Activated CD4-positive, alpha-beta T cell treated with anti-CD3 and anti-CD28 coated beads, Interleukin-2, amount 10 ng/mL, durations not matched to agents 7 days and 5 days (primary cell): Measurements from ENCODE around the gene S100A7A. TPM values are rescaled to one million over a fixed set of nuclear protein-coding genes. Genes with fewer than 3 reads are reported as not detected.
A peak's percentile ranks its signal among the peaks of the same experiment; 100 is the strongest.
"Not testable (repeated sequence)": the region's sequence is repeated elsewhere in the genome, so short reads cannot be mapped to it uniquely, and the experiment has no call there.

Experiments used
- CTCF ChIA-PET: fragments of 350-600 bp; sonication (Branson Sonifier 250); formaldehyde crosslinking; loops from one replicate; lab custom pipeline; 2021; ENCODE audit warnings: antibody characterized with exemption; lab: Charles Lee
- POLR2A ChIA-PET: fragments of 350-600 bp; sonication (Branson Sonifier 250); formaldehyde crosslinking; loops from one replicate; lab custom pipeline; 2021; ENCODE audit warnings: antibody characterized with exemption; lab: Charles Lee
- DNase-seq: peaks from one replicate; pipeline ENCODE4 v3.0.0-alpha.2; 2020
- H3K27ac Mint-ChIP-seq: one replicate; pipeline ENCODE4 v1.8.0; 2021; ENCODE audit warnings: mild to moderate bottlenecking, moderate library complexity, mixed read lengths
- H3K27me3 Mint-ChIP-seq: one replicate; pipeline ENCODE4 v1.8.0; 2021; ENCODE audit warnings: mixed read lengths
- H3K36me3 Mint-ChIP-seq: one replicate; pipeline ENCODE4 v1.8.0; 2021; ENCODE audit warnings: low read depth, mixed read lengths
- H3K4me1 Mint-ChIP-seq: one replicate; pipeline ENCODE4 v1.8.0; 2021; ENCODE audit warnings: mixed read lengths
- H3K4me3 Mint-ChIP-seq: one replicate; pipeline ENCODE4 v1.8.0; 2021; ENCODE audit warnings: mild to moderate bottlenecking, moderate library complexity, mixed read lengths
- H3K9me3 Mint-ChIP-seq: one replicate; pipeline ENCODE4 v1.8.0; 2021; ENCODE audit warnings: mixed read lengths
- total RNA-seq, 2 experiments: library from RNA; stranded (reverse); gene quantifications; one replicate each; pipeline ENCODE4 v1.2.3, GENCODE V29; 2021

Gene S100A7A
- total RNA-seq, 2 experiments from 2014 or later, result not detected

GRCh38 chr1:153462741-153463140, 46.4 kb downstream of the S100A7A start:
- H3K36me3 Mint-ChIP-seq, POLR2A ChIA-PET, H3K9me3 Mint-ChIP-seq, H3K4me1 Mint-ChIP-seq, CTCF ChIA-PET, H3K4me3 Mint-ChIP-seq, H3K27ac Mint-ChIP-seq, DNase-seq: not testable (repeated sequence)
- peaks cover 25% of the 10 kb centered on the region for H3K27me3 Mint-ChIP-seq

- no peak overlapping the region for H3K27ac Mint-ChIP-seq
- POLR2A ChIA-PET, result no interaction called here
- H3K4me3 Mint-ChIP-seq, result no peak overlapping the region
- DNase-seq, result peak; percentile 66
- H3K4me1 Mint-ChIP-seq, result peaks cover 2% of the 10 kb centered on the region
- CTCF ChIA-PET, result interaction anchor here (0.8 to 1.5 kb wide), 3 partner anchors 22 to 112 kb away, joined by 3 to 4 read pairs (median 3); no protein-coding TSS in a partner anchor
- H3K9me3 Mint-ChIP-seq, result no peaks in the 10 kb centered on the region
- peaks cover 26% of the 10 kb centered on the region for H3K27me3 Mint-ChIP-seq
- no peaks in the 10 kb centered on the region for H3K36me3 Mint-ChIP-seq
These were observed 49.7 kb downstream of the S100A7A start for GRCh38 chr1:153465811-153466636.

GRCh38 chr1:153466908-153467307, 50.6 kb downstream of the S100A7A start:
- ChIA-PET CTCF (interaction anchor here (1.1 to 1.5 kb wide), 2 partner anchors 9 to 108 kb away, joined by 3 to 4 read pairs; no protein-coding TSS in a partner anchor), POLR2A (no interaction called here)
- Mint-ChIP-seq H3K4me3 (no peak overlapping the region), H3K27me3 (peaks cover 24% of the 10 kb centered on the region), H3K4me1 (peaks cover 2% of the 10 kb centered on the region), H3K9me3 (peaks cover 4% of the 10 kb centered on the region), H3K36me3 (no peaks in the 10 kb centered on the region), H3K27ac (no peak overlapping the region)
- DNase-seq, result no peak

- CTCF ChIA-PET, result no interaction called here
- Mint-ChIP-seq H3K4me3 (no peak overlapping the region), H3K27me3 (peaks cover 10% of the 10 kb centered on the region), H3K9me3 (peaks cover 17% of the 10 kb centered on the region), H3K27ac (no peak overlapping the region), H3K36me3 (peaks cover 2% of the 10 kb centered on the region), H3K4me1 (peaks cover 2% of the 10 kb centered on the region)
- POLR2A ChIA-PET, result no interaction called here
- DNase-seq, result no peak
These were observed 54.4 kb downstream of the S100A7A start for GRCh38 chr1:153470707-153471106.

Other genes with a start within 250 kb of the S100A7A start
- not detected for gene LELP1, start 213.1 kb upstream of the S100A7A start, total RNA-seq
- not detected for gene PRR9, start 198.9 kb upstream of the S100A7A start, total RNA-seq
- not detected for gene LORICRIN, start 156.8 kb upstream of the S100A7A start, total RNA-seq
- not detected for gene PGLYRP3, start 103.6 kb upstream of the S100A7A start, total RNA-seq
- not detected for gene PGLYRP4, start 67.7 kb upstream of the S100A7A start, total RNA-seq
- gene S100A9, start 58.7 kb upstream of the S100A7A start, total RNA-seq, result under 1 TPM in 1 of 2 experiments, not detected in 1; 0.77 TPM
- gene S100A12, start 40.9 kb upstream of the S100A7A start, total RNA-seq, result not detected
- not detected for gene S100A8, start 25.4 kb upstream of the S100A7A start, total RNA-seq
- gene S100A7, start 44.1 kb downstream of the S100A7A start, total RNA-seq, result not detected
- 100 to 1,000 TPM; 444 to 557 TPM for gene S100A6, start 119.5 kb downstream of the S100A7A start, total RNA-seq
- gene S100A5, start 124.4 kb downstream of the S100A7A start, total RNA-seq, result 1 to 10 TPM; 3.0 to 3.8 TPM
- 100 to 1,000 TPM; 678 to 905 TPM for gene S100A4, start 129.3 kb downstream of the S100A7A start, total RNA-seq
- not detected for gene S100A3, start 132.7 kb downstream of the S100A7A start, total RNA-seq
- 1 to 10 TPM in 1 of 2 experiments, under 1 TPM in 1; 0.50 to 1.8 TPM for gene S100A2, start 149.3 kb downstream of the S100A7A start, total RNA-seq
- gene S100A16, start 196.6 kb downstream of the S100A7A start, total RNA-seq, result not detected
- not detected for gene S100A14, start 199.8 kb downstream of the S100A7A start, total RNA-seq
- 1 to 10 TPM; 3.9 to 4.2 TPM for gene S100A13, start 211.0 kb downstream of the S100A7A start, total RNA-seq
- gene S100A1, start 211.9 kb downstream of the S100A7A start, total RNA-seq, result not detected
- gene CHTOP, start 217.5 kb downstream of the S100A7A start, total RNA-seq, result 10 to 100 TPM; 96.1 to 98.3 TPM
- 10 to 100 TPM; 36.1 to 39.6 TPM for gene SNAPIN, start 242.2 kb downstream of the S100A7A start, total RNA-seq